HuH-7 (cell line): Measurements from ENCODE around the gene NUTF2.

Source experiments
- DNase-seq: peaks from one replicate; pipeline ENCODE4 v3.0.0; 2011; ENCODE audit warnings: low spot score

The NUTF2 gene

DNA sequence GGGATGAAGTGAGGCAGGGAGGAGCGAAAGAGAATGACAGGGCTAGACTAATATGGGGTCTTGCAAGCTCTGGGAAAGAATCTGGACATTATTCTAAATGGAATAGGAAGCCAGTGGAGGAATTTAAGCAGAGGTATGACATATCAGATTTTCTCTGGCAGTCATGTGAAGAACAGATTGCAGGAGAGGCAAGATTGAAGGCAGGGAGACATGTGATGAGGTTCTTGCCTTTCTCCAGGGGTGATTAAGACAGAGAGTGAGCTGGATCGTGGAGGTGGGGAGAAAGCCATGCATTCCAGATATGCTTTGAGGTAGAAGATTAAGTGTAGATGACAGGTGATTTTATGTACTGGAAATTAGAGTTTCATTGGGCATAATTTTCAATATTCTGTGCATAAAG lies 8.9 kb upstream of the NUTF2 start:
- no peak for DNase-seq

DNA sequence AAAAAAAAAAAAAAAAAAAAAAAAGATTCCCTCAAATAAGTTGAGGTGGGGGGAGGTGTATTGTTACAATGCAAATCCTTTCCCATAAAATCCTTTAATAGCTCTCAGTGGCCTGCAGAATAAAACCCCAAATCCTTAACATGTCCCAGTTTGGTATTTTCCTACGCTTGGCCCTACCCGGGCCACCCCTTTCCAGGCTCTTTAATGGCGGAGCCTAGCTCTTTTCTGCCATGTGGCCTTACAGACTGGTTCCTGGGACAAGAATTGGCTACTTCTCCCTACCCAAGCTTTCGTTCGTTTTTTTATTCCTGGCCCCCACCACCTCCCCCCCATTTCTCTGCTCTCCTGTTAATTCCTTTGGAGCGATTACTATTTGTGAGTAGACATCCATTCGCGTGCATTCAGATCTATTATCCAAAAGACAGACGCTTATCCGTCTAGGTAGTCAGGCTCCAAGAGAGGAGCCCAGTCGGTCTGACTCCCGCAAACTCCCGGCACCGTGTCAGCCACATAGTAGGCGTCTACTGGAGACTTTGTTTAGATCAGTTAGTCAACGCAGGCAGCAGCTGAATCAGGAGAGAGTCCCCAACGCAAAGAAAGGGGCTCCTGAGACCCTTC lies 5.4 kb upstream of the NUTF2 start:
- peak; percentile 37 for DNase-seq

DNA sequence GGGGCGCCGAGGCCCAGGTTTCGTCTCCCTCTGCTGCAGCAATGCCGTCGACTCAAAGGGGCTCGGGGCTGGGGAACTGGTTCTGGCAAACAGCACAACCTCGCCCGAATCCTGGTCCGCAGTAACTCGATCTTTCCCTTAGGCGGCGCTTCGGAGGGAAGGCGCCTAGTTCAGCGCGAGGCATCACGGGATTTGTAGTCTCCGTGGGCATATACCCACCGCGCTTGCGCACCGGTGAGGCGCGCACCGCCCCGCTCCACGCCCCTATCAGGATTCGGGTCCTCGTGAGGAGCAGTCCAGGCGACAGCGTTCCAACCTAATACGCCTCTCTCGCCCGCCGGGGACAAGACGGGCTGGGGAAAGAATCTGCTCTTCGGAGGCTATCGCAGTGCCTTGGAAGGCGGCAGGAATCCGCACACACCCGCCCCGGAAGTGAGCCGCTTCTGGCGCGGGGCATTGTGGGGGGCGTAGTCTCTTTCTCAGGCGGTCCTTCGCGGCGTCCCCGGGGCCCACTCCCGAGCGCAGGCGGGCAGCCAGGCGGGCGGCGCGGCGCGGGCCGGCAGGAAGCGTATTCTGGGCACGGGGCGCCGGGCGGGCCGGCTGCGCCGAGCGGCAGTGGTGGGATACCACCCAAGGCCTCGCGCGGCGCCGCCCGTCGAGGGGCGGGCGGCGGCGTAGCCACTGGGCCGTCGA lies 4.8 kb upstream of the NUTF2 start, which contains the start of gene THAP11:
Gene THAP11 (plus strand): TSS at position 505 of the 693 bp plus-strand sequence. CDS start 235 bp downstream, outside the sequence.
- peak; percentile 97 for DNase-seq

- DNase-seq, result peak; percentile 77
Measured at GRCh38 chr16:67842509-67843342, 4.0 kb upstream of the NUTF2 start.

- DNase-seq, result no peak
Measured at GRCh38 chr16:67843343-67843765, 3.4 kb upstream of the NUTF2 start.

DNA sequence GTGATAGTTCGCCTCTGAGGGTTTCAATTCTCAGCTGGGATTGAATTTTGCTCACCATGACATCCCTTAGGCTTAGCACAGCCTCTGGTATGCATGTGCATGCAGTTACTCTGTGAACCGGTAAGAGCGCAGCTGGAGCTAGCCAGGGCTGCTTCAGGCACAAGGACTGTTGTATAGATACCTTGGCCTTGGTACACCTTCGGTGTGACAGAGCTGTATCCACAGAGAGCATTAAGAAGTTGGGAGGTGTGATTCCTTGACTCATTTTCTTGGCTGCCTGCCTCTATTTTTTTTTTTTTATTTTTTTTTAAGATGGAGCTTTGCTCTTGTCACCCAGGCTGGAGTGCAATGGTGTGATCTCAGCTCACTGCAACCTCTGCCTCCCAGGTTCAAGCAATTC lies 2.2 kb upstream of the NUTF2 start:
- DNase-seq, result no peak

- DNase-seq, result no peak
Measured at GRCh38 chr16:67845291-67846062, 1.3 kb upstream of the NUTF2 start.

- no peak for DNase-seq
Measured at GRCh38 chr16:67846063-67846319, 742 bp upstream of the NUTF2 start.

DNA sequence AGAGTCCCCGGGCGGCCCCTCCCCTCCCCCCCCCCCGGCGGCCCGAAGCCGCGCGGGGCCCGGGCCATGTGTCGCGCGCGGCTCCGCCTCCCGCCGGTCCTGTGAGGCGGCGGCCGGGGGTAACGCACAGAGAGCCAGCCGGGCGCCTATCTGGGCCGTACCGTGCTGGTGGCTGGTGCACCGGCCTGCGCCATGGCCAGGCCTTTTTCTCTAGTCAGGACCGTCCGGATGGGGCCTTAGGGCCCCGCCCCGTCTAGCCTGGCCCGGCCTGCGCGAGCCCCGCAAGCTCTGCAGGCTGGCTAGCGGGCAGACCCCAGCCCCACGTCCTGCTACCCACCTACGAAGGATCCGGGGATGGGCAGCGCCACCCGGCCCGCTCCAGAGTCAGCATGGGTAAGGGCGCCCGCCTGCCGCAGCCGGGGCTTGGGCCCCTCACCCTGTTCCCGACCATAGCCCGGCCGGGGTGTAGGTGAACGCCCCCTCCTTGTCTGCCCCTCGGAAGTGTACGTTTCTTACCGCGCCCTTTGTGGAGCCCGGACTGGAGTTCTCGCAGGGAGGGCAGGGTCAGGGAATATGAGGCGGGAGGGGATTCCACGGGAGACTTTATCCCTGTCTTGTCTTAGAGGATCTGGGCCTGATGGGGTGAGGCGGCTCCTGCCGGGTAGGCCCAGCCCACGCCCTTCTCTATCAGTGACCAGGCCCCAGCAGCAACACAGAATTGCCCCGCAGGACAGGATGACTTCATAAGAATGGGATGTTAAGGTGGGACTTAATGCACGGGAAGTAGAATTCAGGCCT lies 530 bp downstream of the NUTF2 start, which contains the start of gene CENPT:
Gene CENPT (minus strand): TSS at position 630 of the 798 bp plus-strand sequence. CDS start 13,834 bp downstream, outside the sequence.
- no peak for DNase-seq

DNA sequence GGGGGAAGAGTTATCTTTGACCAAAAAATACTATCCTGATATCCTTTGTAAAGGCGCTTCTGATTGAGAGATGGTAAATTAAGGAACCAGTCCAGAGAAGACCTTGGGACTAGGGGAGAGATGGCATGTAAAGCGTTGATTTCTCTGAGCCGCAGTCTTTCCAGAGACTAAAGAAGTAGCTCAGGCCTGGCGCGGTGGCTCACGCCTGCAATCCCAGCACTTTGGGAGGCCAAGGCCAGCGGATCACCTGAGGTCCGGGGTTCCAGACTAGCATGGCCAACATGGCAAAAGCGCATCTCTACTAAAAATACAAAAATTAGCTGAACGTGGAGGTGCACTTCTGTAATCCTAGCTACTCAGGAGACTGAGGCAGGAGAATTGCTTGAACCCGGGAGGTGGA lies 1.4 kb downstream of the NUTF2 start:
- DNase-seq, result no peak

GRCh38 chr16:67853670-67854069 lies 6.9 kb downstream of the NUTF2 start:
- no peak for DNase-seq

- no peak for DNase-seq
Measured at GRCh38 chr16:67855789-67856188, 9.1 kb downstream of the NUTF2 start.

DNA sequence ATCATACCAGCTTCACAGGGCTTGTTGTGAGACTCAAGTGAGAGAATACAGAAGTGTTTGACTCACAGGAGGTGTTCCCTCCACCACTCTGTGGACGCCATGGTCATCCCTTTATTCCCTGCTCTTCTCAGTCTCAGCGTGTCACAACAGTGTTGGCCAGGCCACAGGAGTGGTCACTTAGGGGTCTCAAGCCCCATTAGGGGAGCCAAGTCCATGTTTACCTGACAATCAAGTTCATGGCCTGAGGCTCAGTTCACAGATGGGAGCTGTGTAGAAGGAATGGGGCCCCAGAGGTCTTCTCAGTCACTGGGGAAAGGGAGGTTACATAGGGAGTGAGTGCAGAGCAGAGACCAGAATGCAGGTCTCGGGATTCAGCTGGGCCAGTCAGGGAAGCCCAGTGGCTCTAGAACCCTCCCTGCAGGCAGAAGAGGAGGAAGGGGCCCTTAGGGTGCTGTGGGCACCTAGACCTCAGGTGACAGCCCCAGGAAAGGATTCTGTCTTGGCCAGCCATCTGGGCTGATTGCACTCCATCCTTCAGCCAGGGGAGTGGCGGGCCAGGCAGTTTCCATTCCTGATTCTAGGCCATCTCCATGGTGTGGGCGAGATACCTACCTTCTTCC lies 10.3 kb downstream of the NUTF2 start:
- DNase-seq, result no peak

- DNase-seq, result no peak
Measured at GRCh38 chr16:67857547-67858233, 11.0 kb downstream of the NUTF2 start.

DNA sequence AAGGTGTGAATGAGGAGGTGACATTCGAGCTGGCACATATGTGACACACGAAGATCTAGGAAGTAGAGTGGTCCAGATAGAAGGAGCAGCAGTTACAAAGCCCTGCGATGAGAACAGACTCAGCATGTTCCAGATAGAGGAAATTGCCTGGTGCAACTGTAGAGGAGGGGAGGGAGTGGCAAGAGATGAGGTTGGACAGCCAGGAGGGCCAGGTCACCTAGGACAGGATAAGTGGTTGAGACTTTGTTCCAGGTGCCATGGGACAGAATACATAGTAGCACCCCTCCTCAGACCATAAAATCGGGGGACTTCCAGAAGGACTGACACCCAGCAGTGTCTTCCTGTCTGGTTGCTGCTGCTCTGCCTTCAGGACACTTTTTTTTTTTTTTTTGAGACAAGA lies 11.8 kb downstream of the NUTF2 start:
- DNase-seq, result no peak

GRCh38 chr16:67860589-67861398 lies 14.1 kb downstream of the NUTF2 start:
- DNase-seq, result no peak

DNA sequence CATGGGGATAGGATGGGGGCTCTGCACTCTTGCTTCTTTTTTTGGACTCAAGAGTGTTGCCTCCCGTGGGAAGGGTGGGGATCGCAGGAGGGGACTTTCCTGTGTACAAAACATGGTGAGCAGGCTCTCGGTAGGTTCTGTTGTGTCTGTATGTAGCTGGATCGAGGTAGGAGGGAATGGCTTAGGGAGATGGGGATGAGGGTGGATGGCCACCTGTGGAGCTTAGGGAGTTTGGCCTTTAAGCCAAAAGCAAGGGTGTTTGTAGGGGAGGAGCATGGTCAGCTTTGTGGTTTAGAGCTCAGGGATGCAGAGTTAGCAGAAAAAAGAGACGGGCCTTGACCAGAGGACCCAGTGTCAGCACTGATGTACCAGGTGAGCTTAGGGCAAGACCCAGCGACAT lies 15.1 kb downstream of the NUTF2 start:
- DNase-seq, result no peak

DNA sequence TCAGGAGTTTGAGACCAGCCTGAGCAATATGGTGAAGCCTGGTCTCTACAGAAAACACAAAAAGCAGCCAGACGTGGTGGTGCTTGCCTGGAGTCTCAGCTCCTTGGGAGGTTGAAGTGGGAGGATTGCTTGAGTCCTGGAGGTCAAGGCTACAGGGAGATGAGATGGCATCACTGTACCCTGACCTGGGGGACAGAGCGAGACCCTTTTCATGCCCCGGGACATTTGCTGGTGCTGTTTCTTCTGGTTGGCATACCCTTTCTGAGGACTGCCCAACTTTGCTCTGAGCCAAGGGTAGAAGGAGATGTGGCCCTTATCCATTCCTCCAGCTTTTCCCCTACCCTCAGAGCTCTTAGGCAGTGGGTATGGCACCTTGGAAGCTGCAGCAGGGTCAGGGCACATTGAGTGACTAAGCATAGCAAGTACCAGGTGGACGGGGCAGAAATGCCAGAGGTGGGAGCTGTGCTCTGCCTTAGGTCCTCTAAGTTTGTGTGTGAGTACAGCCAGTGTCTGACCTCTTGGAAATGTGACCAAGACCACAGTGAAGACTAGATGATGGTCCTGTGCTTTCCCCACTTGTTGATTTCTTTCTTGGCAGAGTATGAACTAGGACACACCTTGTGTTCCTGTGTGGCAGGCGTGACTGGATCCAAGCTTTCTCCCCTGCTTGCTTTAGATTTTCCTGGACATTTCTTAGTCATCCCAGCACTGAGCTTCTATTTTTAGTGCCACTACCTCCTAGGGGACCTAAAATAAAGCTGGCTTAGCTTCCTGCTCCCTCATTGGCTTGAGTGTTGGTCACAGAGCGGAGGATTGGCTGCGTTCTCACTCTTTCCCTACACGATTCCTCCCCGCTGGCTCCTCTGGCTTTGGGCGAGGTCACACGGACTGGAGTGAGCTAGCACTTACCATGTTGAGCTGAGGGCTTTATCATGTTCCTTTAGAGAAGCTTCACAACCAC lies 16.2 kb downstream of the NUTF2 start:
- no peak for DNase-seq
